Neutrophil (primary cell): Measurements from ENCODE around the gene RIF1.

Experiments
- H3K27ac ChIP-seq: fragments of 200-600 bp; sonication (generic); 2 replicates; pipeline ENCODE4 v1.5.1; 2016; ENCODE audit warnings: mild to moderate bottlenecking, moderate library complexity
- H3K27me3 ChIP-seq: fragments of 200-600 bp; sonication (generic); 2 replicates; pipeline ENCODE4 v1.6.0; 2016; ENCODE audit warnings: mild to moderate bottlenecking
- H3K36me3 ChIP-seq: fragments of 200-600 bp; sonication (generic); 2 replicates; pipeline ENCODE4 v1.5.1; 2017
- H3K4me1 ChIP-seq, 2 experiments: fragments of 200-600 bp in 1 of 2; sonication (generic) in 1 of 2; 1 replicate in 1 of 2; 2 replicates in 1 of 2; pipeline versions ENCODE4 v1.5.1 to v1.6.1; 2013 to 2016; ENCODE audit warnings: low read depth in 1 of 2, low read length in 1 of 2, mild to moderate bottlenecking in 1 of 2, moderate library complexity in 1 of 2; ENCODE audit not compliant: control insufficient read depth in 1 of 2, insufficient read depth in 1 of 2
- H3K4me3 ChIP-seq, 2 experiments: fragments of 200-600 bp in 1 of 2; sonication (generic) in 1 of 2; 1 replicate in 1 of 2; 2 replicates in 1 of 2; pipeline ENCODE4 v1.5.1; 2013 to 2016; ENCODE audit warnings: low read depth in 1 of 2, low read length in 1 of 2, mild to moderate bottlenecking in 1 of 2, moderate library complexity in 1 of 2
- H3K9me3 ChIP-seq: fragments of 200-600 bp; sonication (generic); 2 replicates; pipeline ENCODE4 v1.5.1; 2016
- TF ChIP-seq, protein P1 (sequence below): fragments of 200-600 bp; sonication (generic); IDR thresholded peaks from 2 replicates; pipeline ENCODE4 v1.5.1; 2016; ENCODE audit warnings: antibody characterized with exemption

RIF1 gene

DNA sequence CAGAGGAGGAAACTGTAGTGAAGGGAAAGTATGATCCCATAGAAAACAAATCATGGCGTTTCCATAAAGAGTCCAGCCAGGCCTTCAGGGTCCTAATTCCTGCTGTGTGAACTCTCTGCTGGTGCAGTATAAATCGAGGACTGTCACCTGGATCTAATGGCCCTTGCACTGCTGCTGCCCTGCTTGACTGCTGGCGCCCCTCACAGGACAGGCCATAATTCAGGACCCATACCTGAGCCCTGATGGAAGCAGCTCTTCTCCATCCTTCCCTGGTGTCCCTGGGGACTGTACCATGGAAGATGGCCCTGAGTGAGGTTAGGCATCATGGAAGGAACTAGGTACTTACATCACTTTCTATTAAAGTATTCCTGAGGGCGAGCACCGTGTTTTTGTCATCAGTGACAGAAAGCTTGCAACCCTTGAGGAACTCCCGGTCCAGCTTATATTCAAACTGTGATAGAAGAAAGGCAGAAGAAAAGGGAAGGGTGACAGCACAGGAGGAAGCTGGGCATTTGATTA is 116.9 kb downstream of the RIF1 start:
- H3K27ac ChIP-seq = no peak overlapping the region
- H3K4me3 ChIP-seq = no peak overlapping the region
- TF ChIP-seq, protein P1, sequence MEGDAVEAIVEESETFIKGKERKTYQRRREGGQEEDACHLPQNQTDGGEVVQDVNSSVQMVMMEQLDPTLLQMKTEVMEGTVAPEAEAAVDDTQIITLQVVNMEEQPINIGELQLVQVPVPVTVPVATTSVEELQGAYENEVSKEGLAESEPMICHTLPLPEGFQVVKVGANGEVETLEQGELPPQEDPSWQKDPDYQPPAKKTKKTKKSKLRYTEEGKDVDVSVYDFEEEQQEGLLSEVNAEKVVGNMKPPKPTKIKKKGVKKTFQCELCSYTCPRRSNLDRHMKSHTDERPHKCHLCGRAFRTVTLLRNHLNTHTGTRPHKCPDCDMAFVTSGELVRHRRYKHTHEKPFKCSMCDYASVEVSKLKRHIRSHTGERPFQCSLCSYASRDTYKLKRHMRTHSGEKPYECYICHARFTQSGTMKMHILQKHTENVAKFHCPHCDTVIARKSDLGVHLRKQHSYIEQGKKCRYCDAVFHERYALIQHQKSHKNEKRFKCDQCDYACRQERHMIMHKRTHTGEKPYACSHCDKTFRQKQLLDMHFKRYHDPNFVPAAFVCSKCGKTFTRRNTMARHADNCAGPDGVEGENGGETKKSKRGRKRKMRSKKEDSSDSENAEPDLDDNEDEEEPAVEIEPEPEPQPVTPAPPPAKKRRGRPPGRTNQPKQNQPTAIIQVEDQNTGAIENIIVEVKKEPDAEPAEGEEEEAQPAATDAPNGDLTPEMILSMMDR = no peak
- no peaks in the 10 kb centered on the region for H3K9me3 ChIP-seq
- no peaks in the 10 kb centered on the region for H3K27me3 ChIP-seq
- H3K36me3 ChIP-seq = no peaks in the 10 kb centered on the region
- peaks cover 5 to 9% of the 10 kb centered on the region in 2 experiments for H3K4me1 ChIP-seq
